ENCODE measurements around the gene LRRN2. TPM values are rescaled to one million over a fixed set of nuclear protein-coding genes. Genes with fewer than 3 reads are reported as not detected.

LRRN2 gene
- total and polyA plus RNA-seq, 9 of the 15 experiments (the other 6 are each of a cell fraction or from before 2014, with no cell fraction given): 0.05 TPM; not detected in 8

GRCh38 chr1:204623365-204623893, 62.1 kb downstream of the LRRN2 start (continued):
- TF ChIP-seq CBFB (CRISPR knock-in tag; IDR thresholded peaks at IDR 0.05) (no peak), HDAC8 (tag; IDR thresholded peaks at IDR 0.05) (no peak), BHLHE40 (IDR thresholded peaks at IDR 0.05; ENCODE audit: low read length) (peak; percentile 85), CTBP1 (IDR thresholded peaks at IDR 0.05; ENCODE audit: borderline replicate concordance) (peak; percentile 71), PML (IDR thresholded peaks at IDR 0.05; ENCODE audit: low read length) (no peak), CREBBP (IDR thresholded peaks at IDR 0.05; ENCODE audit: low read depth, low read length) (no peak), EP300 (IDR thresholded peaks at IDR 0.05; ENCODE audit: low read length) (peak; percentile 64; the same call in 1 of the 2 replicates), RAD21 (CRISPR knock-in tag; conservative IDR thresholded peaks at IDR 0.05 in 1 of 2, IDR thresholded peaks at IDR 0.05 in 1 of 2) (0 out of 4 replicates have a peak, but pooled peaks of 1 of the 2 experiments have one; percentile 11), POLR2A (conservative IDR thresholded peaks at IDR 0.05) (no peak), CCAR2 (IDR thresholded peaks at IDR 0.05; ENCODE audit: low read depth, low read length) (no peak), NFATC3 (IDR thresholded peaks at IDR 0.05) (no peak), NEUROD1 (IDR thresholded peaks at IDR 0.05; ENCODE audit: borderline replicate concordance, low read depth, low read length, partially characterized antibody) (peak; percentile 62), ELF2 (CRISPR knock-in tag; IDR thresholded peaks at IDR 0.05) (no peak), ZNF232 (CRISPR knock-in tag; IDR thresholded peaks at IDR 0.05) (no peak), ATF7 (IDR thresholded peaks at IDR 0.05) (peak; percentile 60; the same call in 1 of the 2 replicates), CBFA2T2 (conservative IDR thresholded peaks at IDR 0.05) (no peak), TAF7 (tag; IDR thresholded peaks at IDR 0.05) (no peak), ZNF324 (CRISPR knock-in tag; IDR thresholded peaks at IDR 0.05) (no peak), DLX4 (CRISPR knock-in tag; IDR thresholded peaks at IDR 0.05) (no peak)
- TF ChIP-seq, protein P1, sequence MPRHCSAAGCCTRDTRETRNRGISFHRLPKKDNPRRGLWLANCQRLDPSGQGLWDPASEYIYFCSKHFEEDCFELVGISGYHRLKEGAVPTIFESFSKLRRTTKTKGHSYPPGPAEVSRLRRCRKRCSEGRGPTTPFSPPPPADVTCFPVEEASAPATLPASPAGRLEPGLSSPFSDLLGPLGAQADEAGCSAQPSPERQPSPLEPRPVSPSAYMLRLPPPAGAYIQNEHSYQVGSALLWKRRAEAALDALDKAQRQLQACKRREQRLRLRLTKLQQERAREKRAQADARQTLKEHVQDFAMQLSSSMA (CRISPR knock-in tag; IDR thresholded peaks at IDR 0.05): no peak
- TF ChIP-seq, protein P2, sequence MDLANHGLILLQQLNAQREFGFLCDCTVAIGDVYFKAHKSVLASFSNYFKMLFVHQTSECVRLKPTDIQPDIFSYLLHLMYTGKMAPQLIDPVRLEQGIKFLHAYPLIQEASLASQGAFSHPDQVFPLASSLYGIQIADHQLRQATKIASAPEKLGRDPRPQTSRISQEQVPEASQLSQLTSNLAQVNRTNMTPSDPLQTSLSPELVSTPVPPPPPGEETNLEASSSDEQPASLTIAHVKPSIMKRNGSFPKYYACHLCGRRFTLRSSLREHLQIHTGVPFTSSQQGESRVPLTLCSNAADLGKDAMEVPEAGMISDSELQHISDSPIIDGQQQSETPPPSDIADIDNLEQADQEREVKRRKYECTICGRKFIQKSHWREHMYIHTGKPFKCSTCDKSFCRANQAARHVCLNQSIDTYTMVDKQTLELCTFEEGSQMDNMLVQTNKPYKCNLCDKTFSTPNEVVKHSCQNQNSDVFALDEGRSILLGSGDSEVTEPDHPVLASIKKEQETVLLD (IDR thresholded peaks at IDR 0.05): no peak
- TF ChIP-seq, protein P3, sequence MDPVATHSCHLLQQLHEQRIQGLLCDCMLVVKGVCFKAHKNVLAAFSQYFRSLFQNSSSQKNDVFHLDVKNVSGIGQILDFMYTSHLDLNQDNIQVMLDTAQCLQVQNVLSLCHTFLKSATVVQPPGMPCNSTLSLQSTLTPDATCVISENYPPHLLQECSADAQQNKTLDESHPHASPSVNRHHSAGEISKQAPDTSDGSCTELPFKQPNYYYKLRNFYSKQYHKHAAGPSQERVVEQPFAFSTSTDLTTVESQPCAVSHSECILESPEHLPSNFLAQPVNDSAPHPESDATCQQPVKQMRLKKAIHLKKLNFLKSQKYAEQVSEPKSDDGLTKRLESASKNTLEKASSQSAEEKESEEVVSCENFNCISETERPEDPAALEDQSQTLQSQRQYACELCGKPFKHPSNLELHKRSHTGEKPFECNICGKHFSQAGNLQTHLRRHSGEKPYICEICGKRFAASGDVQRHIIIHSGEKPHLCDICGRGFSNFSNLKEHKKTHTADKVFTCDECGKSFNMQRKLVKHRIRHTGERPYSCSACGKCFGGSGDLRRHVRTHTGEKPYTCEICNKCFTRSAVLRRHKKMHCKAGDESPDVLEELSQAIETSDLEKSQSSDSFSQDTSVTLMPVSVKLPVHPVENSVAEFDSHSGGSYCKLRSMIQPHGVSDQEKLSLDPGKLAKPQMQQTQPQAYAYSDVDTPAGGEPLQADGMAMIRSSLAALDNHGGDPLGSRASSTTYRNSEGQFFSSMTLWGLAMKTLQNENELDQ (CRISPR knock-in tag; IDR thresholded peaks at IDR 0.05; ENCODE audit: borderline replicate concordance): no peak

All from K562 (cell line).